SU-DHL-6 (cell line): ENCODE measurements around the gene ALG6.

Source experiments
- H2AFZ ChIP-seq: fragments of 200-600 bp; sonication (generic); 2 replicates; pipeline ENCODE4 v1.6.1; 2014; ENCODE audit warnings: low read depth, mild to moderate bottlenecking, moderate library complexity, mixed read lengths, antibody characterized with exemption, low read length; ENCODE audit not compliant: severe bottlenecking
- H3F3A ChIP-seq: fragments of 200-600 bp; shearing (Covaris generic); 2 replicates; pipeline ENCODE4 v1.6.0; 2016; ENCODE audit warnings: antibody characterized with exemption, mild to moderate bottlenecking; ENCODE audit not compliant: insufficient read depth
- H3K27ac ChIP-seq: fragments of 200-600 bp; sonication (generic); 2 replicates; pipeline ENCODE4 v1.5.1; 2016; ENCODE audit warnings: low read depth, mild to moderate bottlenecking, low read length, moderate library complexity, mixed read lengths
- H3K27me3 ChIP-seq: fragments of 200-600 bp; sonication (generic), shearing (Covaris generic); 2 replicates; pipeline ENCODE4 v1.6.0; 2014; ENCODE audit warnings: mild to moderate bottlenecking, low read length
- H3K36me3 ChIP-seq: fragments of 200-600 bp; sonication (generic); 2 replicates; pipeline ENCODE4 v1.6.1; 2014; ENCODE audit warnings: mild to moderate bottlenecking, low read length, mixed read lengths
- H3K4me2 ChIP-seq: fragments of 300-600, 200-600 bp; shearing (Covaris generic), sonication (generic); 2 replicates; pipeline ENCODE4 v1.6.0; 2014; ENCODE audit warnings: low read length, low read depth, mild to moderate bottlenecking; ENCODE audit not compliant: poor library complexity, severe bottlenecking
- H3K4me3 ChIP-seq: fragments of 200-600 bp; sonication (generic); 2 replicates; pipeline ENCODE4 v1.5.1; 2014; ENCODE audit warnings: antibody characterized with exemption, low read length, mild to moderate bottlenecking, mixed read lengths; ENCODE audit not compliant: insufficient read depth, poor library complexity, severe bottlenecking
- H3K79me2 ChIP-seq: fragments of 200-600 bp; sonication (generic); 2 replicates; pipeline ENCODE4 v1.6.1; 2014; ENCODE audit warnings: mild to moderate bottlenecking, low read length, moderate library complexity; ENCODE audit not compliant: insufficient read depth
- H3K9ac ChIP-seq: fragments of 200-600 bp; sonication (generic); 2 replicates; pipeline ENCODE4 v1.7.0; 2014; ENCODE audit warnings: mild to moderate bottlenecking, low read length
- H3K9me2 ChIP-seq: fragments of 200-600 bp; sonication (generic); replicated peaks from 2 replicates; pipeline ENCODE4 v1.6.1; 2014; ENCODE audit warnings: low read length; ENCODE audit not compliant: insufficient read depth
- H3K9me3 ChIP-seq: fragments of 200-600 bp; sonication (generic); 2 replicates; pipeline ENCODE4 v1.6.1; 2014; ENCODE audit warnings: low read length, mixed read lengths; ENCODE audit not compliant: insufficient read depth
- H4K20me1 ChIP-seq: fragments of 200-600 bp; sonication (generic); 2 replicates; pipeline ENCODE4 v1.6.1; 2014; ENCODE audit warnings: low read depth, mild to moderate bottlenecking, antibody characterized with exemption, low read length, moderate library complexity, mixed read lengths
- CTCF ChIP-seq: fragments of 200-600 bp; sonication (generic); IDR thresholded peaks from one replicate; pipeline ENCODE4 v1.5.1; 2017; ENCODE audit warnings: antibody characterized with exemption, mild to moderate bottlenecking, low read length, moderate library complexity; ENCODE audit not compliant: insufficient read depth, poor library complexity, severe bottlenecking
- EZH2phosphoT487 ChIP-seq: fragments of 200-600 bp; sonication (generic), shearing (Covaris generic); conservative IDR thresholded peaks from 2 replicates; pipeline ENCODE4 v1.6.1; 2018; ENCODE audit warnings: mild to moderate bottlenecking, antibody characterized with exemption, low read length, moderate library complexity, mixed read lengths

ALG6 gene

GRCh38 chr1:63487336-63488065 is 120.1 kb downstream of the ALG6 start:
- H3K36me3 ChIP-seq, result peaks cover 7% of the 10 kb centered on the region; the same call in 1 of the 2 replicates
- no peaks in the 10 kb centered on the region for H3K79me2 ChIP-seq
- H3K27ac ChIP-seq, result no peak overlapping the region
- no peaks in the 10 kb centered on the region for H3K9me2 ChIP-seq
- no peaks in the 10 kb centered on the region for H3K27me3 ChIP-seq
- H4K20me1 ChIP-seq, result no peaks in the 10 kb centered on the region
- TF ChIP-seq CTCF (no peak), EZH2phosphoT487 (no peak)
- no peak overlapping the region for H3K4me3 ChIP-seq
- no peak overlapping the region for H2AFZ ChIP-seq
- no peak overlapping the region for H3K9ac ChIP-seq
- H3K9me3 ChIP-seq, result no peaks in the 10 kb centered on the region
- H3K4me2 ChIP-seq, result no peak overlapping the region
- 0 out of 2 replicates have a peak, but pooled peaks cover 3% of the 10 kb centered on the region for H3F3A ChIP-seq
